Hypothalamus (tissue), 51 donors: ENCODE measurements around the gene PTGES.
"Not testable (repeated sequence)": the region's sequence is repeated elsewhere in the genome, so short reads cannot be mapped to it uniquely, and the experiment has no call there.

Experiments used
- DNase-seq, 51 donors: peaks; one replicate each; lab custom pipeline; 2025; lab: John Stamatoyannopoulos, UW

PTGES gene, protein sequence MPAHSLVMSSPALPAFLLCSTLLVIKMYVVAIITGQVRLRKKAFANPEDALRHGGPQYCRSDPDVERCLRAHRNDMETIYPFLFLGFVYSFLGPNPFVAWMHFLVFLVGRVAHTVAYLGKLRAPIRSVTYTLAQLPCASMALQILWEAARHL

GRCh38 chr9:129752900-129753729 is at the start of gene PTGES:
PTGES (minus strand) TSS chr9:129753042; CDS start chr9:129753012, 30 bp downstream.
- peak in 20 of 51 donors; percentile 3 to 48 (median 21) for DNase-seq

GRCh38 chr9:129801504-129801903 is 48.7 kb upstream of the PTGES start:
- no peak for DNase-seq

DNA sequence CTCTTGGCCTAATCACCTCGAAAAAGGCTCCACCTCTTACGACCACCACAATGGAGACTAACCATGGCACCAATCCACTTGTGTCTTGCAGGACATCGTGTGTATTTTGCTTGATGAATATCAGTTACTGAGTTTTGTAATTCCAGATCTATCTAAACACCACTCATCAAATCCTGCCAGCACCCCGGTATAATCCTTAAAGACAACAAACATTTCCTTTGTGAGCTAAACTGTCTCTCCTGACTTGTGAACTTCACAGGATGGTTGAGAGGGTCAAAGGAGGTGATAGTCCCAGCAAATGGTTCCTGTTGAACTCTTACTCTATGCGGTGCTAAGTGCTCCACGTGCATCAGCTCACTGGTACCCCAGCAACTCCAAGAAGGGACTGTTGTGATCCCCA is 46.1 kb upstream of the PTGES start:
- no peak for DNase-seq

GRCh38 chr9:129796029-129796428 is 43.2 kb upstream of the PTGES start:
- not testable (repeated sequence) for DNase-seq

DNA sequence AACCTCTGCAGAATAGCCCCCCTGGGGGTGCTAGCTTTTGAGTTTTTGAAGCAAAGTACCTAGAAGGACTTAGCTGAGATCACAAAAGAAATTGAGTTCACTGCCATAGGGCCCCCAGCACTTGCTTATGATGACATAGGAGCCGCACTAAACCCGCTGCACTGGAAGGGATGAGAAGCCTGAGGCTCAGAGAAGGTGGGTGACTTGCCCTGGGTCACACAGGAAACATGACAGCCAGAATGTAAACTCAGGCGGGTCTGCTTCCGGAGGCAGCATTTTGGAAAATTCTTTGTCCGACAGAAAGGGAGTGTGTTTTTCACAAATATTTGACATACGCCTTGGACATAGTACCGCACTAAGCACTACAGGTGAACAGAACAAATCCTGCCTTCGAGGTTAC is 41.7 kb upstream of the PTGES start:
- DNase-seq = no peak

GRCh38 chr9:129786481-129786880 is 33.6 kb upstream of the PTGES start:
- DNase-seq = no peak

GRCh38 chr9:129785866-129786265 is 33.0 kb upstream of the PTGES start:
- no peak for DNase-seq

DNA sequence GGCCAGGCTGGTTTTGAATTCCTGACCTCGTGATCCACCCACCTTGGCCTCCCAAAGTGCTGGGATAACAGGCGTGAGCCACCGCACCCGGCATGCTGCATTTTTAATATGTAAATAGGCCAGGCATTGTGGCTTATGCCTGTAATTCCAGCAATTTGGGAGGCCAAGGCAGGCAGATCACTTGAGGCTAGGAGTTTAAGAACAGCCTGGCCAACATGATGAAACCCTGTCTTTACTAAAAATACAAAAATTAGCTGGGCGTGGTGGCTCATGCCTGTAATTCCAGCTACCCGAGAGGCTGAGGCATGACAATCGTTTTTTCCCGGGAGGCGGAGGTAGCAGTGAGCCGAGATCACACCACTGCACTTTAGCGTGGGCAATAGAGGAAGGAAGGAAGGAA is 32.1 kb upstream of the PTGES start:
- DNase-seq = not testable (repeated sequence)

DNA sequence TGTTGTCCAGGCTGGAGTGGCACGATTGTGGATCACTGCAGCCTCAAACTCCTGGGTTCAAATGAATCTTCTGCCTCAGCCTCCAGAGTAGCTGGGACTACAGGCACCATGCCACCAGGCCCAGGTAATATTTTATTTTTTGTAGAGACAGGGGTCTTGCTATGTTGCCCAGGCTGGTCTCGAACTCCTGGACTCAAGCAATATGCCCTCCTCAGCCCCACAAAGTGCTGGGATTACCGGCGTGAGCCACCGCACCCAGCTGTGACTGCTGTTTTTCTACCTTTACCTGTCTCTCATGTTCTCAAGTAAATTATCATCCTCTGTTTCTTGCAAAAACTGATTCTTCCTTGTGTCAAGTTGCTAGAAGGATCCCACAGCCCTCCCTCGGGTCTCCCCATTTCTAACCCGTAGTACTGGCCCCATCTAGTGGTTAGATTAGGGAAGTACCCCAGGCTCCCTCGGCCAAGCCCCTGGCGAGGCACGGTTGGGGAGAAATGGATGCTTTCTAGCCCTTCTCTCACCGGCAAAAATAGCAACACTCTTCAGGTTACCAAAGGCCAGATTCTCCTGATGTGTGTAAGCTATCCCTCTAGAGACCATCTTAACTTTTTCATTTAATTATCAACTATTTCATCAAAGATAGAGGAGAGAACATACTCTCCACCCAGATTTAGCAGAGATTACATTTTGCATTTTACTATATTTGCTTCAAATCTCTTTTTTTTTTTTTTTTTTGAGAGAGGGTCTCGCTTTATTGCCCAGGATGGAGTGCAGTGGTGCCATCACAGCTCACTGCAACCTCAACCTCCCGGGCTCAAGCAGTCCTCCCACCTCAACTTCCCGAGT is 30.9 kb upstream of the PTGES start:
- peak in 43 of 51 donors; percentile 2 to 69 (median 31) for DNase-seq

DNA sequence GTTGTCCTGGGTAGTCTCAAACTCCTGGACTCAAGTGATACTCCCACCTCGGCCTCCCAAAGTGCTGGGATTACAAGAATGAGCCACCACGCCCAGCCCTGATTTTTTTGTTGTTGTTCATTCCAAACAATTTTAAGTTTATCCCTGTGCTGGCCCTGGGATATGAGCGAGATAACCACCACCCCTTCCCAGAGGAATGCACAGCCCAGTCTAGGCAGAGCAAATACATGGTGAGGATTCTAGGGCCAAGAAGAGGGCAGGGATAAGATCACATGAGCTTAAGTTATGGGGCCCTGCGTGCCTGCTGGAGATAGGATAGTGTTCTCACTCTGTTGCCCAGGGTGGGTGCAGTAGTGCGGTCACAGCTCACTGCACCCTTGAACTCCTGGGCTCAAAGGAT is 29.1 kb upstream of the PTGES start:
- no peak for DNase-seq

GRCh38 chr9:129781131-129781530 is 28.3 kb upstream of the PTGES start:
- DNase-seq = no peak

DNA sequence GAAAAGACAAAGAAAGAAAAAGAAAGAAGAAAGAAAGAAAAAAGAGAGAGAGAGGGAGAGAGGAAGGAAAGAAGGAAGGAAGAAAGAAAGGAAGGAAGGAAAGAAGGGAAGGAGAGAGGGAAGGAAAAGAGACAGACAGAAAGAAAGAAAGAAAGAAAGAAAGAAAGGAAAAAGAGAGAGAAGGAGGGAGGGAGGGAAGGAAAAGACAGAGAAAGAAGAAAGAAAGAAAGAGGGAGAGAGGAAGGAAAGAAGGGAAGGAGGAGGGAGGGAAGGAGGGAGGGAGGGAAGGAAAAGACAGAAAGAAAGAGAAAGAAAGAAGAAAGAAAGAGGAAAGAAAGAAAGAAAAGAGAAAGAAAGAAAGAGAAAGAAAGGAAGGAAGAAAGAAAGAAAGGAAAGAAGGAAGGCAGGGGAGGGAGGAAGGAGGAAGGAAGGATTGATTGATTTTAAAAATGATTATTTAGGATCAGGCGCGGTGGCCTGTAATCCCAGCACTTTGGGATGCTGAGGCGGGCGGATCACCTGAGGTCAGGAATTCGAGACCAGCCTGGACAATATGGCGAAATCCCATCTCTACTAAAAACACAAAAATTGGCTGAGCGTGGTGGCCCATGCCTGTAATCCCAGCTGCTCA is 26.8 kb upstream of the PTGES start:
- DNase-seq = no peak

- no peak for DNase-seq
These were observed 25.6 kb upstream of the PTGES start for GRCh38 chr9:129778469-129778868.

- DNase-seq = no peak
These were observed 24.9 kb upstream of the PTGES start for GRCh38 chr9:129777769-129778130.

DNA sequence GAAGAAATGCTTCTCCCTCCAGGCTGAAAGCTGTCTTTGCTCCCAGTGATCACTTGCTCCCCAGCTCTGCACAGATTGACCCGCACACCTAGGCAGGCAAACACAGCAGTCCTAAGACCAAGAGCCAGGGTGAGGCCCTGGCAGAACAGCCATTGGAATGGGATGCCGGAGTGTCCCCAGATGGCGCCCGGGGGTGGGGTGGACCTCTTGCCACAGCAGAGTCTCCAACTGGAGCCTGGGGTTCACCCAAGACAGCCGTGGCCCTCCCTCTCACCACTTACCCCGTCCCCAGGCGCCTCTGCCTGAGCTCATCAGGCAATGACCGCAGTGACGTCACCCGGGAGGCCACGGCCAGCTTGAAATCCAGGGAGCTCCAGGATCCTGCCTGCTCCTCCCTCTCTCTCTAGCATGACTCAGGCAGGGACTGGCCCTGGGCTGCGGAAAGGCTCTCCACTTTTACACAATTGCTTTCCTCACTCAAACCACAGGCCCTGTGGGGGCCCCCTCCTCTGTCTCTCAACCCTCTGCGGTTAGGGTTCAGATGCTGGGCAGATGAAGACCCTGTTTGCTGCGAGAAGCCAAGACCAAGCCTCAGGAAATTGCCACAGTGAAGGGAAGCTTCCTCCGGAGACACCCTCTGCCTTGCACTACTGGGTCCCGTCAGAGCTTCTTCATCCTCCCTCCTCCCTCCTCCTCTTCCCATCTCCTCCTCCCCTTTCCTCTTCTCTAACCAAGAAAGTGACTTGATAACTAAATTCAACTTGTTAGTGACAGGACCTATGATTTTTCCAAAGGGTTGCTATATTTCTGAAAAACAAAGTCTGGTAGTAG is 24.3 kb upstream of the PTGES start:
- peak in 38 of 51 donors; percentile 3 to 79 (median 40) for DNase-seq

GRCh38 chr9:129776566-129776937 is 23.7 kb upstream of the PTGES start:
- DNase-seq = no peak

DNA sequence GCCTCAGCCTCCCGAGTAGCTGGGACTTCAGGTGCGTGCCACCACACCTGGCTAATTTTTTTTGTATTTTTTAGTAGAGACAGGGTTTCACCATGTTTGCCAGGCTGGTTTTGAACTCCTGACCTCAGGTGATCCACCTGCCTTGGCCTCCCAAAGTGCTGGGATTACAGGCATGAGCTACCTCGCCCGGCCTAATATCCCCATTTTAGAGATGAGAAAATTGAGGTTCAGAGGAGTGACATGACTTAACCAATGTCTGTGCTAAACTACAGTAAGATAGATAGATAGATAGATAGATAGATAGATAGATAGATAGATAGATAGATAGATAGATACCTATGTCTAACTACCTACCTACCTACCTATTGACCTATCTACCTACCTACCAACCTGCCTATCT is 23.3 kb upstream of the PTGES start:
- not testable (repeated sequence) for DNase-seq

- no peak for DNase-seq
These were observed 22.6 kb upstream of the PTGES start for GRCh38 chr9:129775448-129775798.

- DNase-seq = no peak
These were observed 22.1 kb upstream of the PTGES start for GRCh38 chr9:129774791-129775447.
